ENCODE measurements around the gene NDUFA5.

- TF ChIP-seq EZH2 (IDR thresholded peaks at IDR 0.05; ENCODE audit: low read length): no peak
- no peak for TF ChIP-seq CTCF (optimal IDR thresholded peaks at IDR 0.05 in 1 of 3, IDR thresholded peaks at IDR 0.05 in 1 of 3, conservative IDR thresholded peaks at IDR 0.05 in 1 of 3; ENCODE audit: extremely low read depth in 1 of 3, insufficient read depth in 2 of 3, low read length in 3 of 3)
Observed at GRCh38 chr7:123557398-123558288, at the start of gene NDUFA5.
